Uterus (tissue), 2 donors: ENCODE data around the gene ASB6.

ENCODE experiments used
- POLR2A ChIP-seq, 2 donors: fragments of 450-650 bp; IDR thresholded peaks; one replicate each; pipeline ENCODE4 v1.6.1; 2016; ENCODE audit warnings: antibody characterized with exemption in 2 of 2, mild to moderate bottlenecking in 1 of 2, moderate library complexity in 1 of 2
- TF ChIP-seq, protein P1 (sequence below), 4 experiments: fragments of 200-600 bp in 2 of 4; fragments of 450-650 bp in 2 of 4; sonication (generic) in 2 of 4; IDR thresholded peaks; one replicate each; pipeline ENCODE4 v1.5.1; 2016 to 2019; ENCODE audit warnings: antibody characterized with exemption in 4 of 4, mild to moderate bottlenecking in 2 of 4, moderate library complexity in 1 of 4

- TF ChIP-seq, protein P1, sequence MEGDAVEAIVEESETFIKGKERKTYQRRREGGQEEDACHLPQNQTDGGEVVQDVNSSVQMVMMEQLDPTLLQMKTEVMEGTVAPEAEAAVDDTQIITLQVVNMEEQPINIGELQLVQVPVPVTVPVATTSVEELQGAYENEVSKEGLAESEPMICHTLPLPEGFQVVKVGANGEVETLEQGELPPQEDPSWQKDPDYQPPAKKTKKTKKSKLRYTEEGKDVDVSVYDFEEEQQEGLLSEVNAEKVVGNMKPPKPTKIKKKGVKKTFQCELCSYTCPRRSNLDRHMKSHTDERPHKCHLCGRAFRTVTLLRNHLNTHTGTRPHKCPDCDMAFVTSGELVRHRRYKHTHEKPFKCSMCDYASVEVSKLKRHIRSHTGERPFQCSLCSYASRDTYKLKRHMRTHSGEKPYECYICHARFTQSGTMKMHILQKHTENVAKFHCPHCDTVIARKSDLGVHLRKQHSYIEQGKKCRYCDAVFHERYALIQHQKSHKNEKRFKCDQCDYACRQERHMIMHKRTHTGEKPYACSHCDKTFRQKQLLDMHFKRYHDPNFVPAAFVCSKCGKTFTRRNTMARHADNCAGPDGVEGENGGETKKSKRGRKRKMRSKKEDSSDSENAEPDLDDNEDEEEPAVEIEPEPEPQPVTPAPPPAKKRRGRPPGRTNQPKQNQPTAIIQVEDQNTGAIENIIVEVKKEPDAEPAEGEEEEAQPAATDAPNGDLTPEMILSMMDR (IDR thresholded peaks at IDR 0.05) = no peak
- TF ChIP-seq POLR2A (IDR thresholded peaks at IDR 0.05) = no peak
These were observed 35.6 kb downstream of the ASB6 start for GRCh38 chr9:129606161-129607026.
